K562 (cell line): ENCODE data around the gene KIF21A. TPM values are rescaled to one million over a fixed set of nuclear protein-coding genes. Genes with fewer than 3 reads are reported as not detected.

Experiments
- CEBPB ChIP-seq: fragments of 450-650 bp; IDR thresholded peaks from 2 replicates; pipeline ENCODE4 v1.6.1; 2016; ENCODE audit warnings: missing genetic modification characterization, missing compliant biosample characterization
- CHD7 ChIP-seq: fragments of 200-600 bp; sonication (generic); IDR thresholded peaks from one replicate; pipeline ENCODE4 v1.6.1; 2012; ENCODE audit warnings: mild to moderate bottlenecking, low read depth, low read length, inconsistent platforms
- CTBP1 ChIP-seq: fragments of 450-650 bp; IDR thresholded peaks from 2 replicates; pipeline ENCODE4 v1.6.1; 2016; ENCODE audit warnings: borderline replicate concordance
- DPF2 ChIP-seq: fragments of 450-650 bp; IDR thresholded peaks from 2 replicates; pipeline ENCODE4 v1.6.1; 2016
- EP400 ChIP-seq: fragments of 450-650 bp; IDR thresholded peaks from 2 replicates; pipeline ENCODE4 v1.6.1; 2017; ENCODE audit warnings: antibody characterized with exemption, mild to moderate bottlenecking, moderate library complexity
- JUND ChIP-seq, 2 experiments: IDR thresholded peaks; 2 replicates in 1 of 2; 3 replicates in 1 of 2; pipeline ENCODE4 v1.6.1; 2011; ENCODE audit warnings: borderline replicate concordance in 2 of 2, low read depth in 2 of 2, low read length in 2 of 2, improper control_type of control experiment in 1 of 2, missing biosample characterization in 1 of 2, missing genetic modification characterization in 1 of 2, missing genetic modification reagents in 1 of 2
- KLF16 ChIP-seq: IDR thresholded peaks from 2 replicates; pipeline ENCODE4 v1.6.1; 2016; ENCODE audit warnings: antibody characterized with exemption
- PRMT5 ChIP-seq: sonication (generic); formaldehyde crosslinking; IDR thresholded peaks from 2 replicates; pipeline ENCODE4 v1.5.0; 2020; ENCODE audit warnings: missing genetic modification reagents
- ZBTB34 ChIP-seq: fragments of 250-450 bp; sonication (Bioruptor Pico); IDR thresholded peaks from 2 replicates; pipeline ENCODE4 v1.8.0; 2021; ENCODE audit warnings: mild to moderate bottlenecking, moderate library complexity
- ZC3H4 ChIP-seq: sonication (generic); formaldehyde crosslinking; IDR thresholded peaks from 2 replicates; pipeline ENCODE4 v1.9.0; 2021; ENCODE audit warnings: missing genetic modification reagents, borderline replicate concordance
- ZNF124 ChIP-seq: sonication (generic); formaldehyde crosslinking; IDR thresholded peaks from 2 replicates; pipeline ENCODE4 v1.8.1; 2022; ENCODE audit warnings: missing genetic modification reagents
- ZNF3 ChIP-seq: fragments of 250-450 bp; sonication (Bioruptor Pico); IDR thresholded peaks from 2 replicates; pipeline ENCODE4 v1.5.0; 2021; ENCODE audit warnings: mild to moderate bottlenecking, moderate library complexity
- polyA plus RNA-seq, 8 experiments: library from polyadenylated mRNA; depleted of rRNA in 4 of 8; stranded (reverse) in 5 of 8; unstranded in 3 of 8; fragments of >200 nt; fragmentation: Nextera tagmentation in 2 of 8; fragmentation: Illumina TruSeq in 1 of 8; extraction: Ambion mirVana in 2 of 8; extraction: Trizol in 1 of 8; gene quantifications; 2 replicates each; pipeline versions ENCODE4 v1.2.1 to v1.2.3, GENCODE V29; 2011 to 2014; ENCODE audit warnings: inconsistent platforms in 1 of 8, missing spikeins in 1 of 8
- total RNA-seq, 7 experiments: library from RNA; depleted of rRNA in 6 of 7; stranded (reverse); fragments of >200 nt in 6 of 7; fragmentation: Illumina TruSeq in 2 of 7; extraction: Trizol in 2 of 7; gene quantifications; 2 replicates each; pipeline versions ENCODE4 v1.2.1 to v1.2.3, GENCODE V29; 2011 to 2021; ENCODE audit warnings: low replicate concordance in 1 of 7
- TF ChIP-seq, protein P1 (sequence below): fragments of 250-450 bp; sonication (Bioruptor Pico); IDR thresholded peaks from 2 replicates; pipeline ENCODE4 v1.4.0; 2020; ENCODE audit warnings: mild to moderate bottlenecking, moderate library complexity

The KIF21A gene
- total and polyA plus RNA-seq, 9 of the 15 experiments (the other 6 are each of a cell fraction or from before 2014, with no cell fraction given): 17.7 to 45.0 (median 30.3) TPM

DNA sequence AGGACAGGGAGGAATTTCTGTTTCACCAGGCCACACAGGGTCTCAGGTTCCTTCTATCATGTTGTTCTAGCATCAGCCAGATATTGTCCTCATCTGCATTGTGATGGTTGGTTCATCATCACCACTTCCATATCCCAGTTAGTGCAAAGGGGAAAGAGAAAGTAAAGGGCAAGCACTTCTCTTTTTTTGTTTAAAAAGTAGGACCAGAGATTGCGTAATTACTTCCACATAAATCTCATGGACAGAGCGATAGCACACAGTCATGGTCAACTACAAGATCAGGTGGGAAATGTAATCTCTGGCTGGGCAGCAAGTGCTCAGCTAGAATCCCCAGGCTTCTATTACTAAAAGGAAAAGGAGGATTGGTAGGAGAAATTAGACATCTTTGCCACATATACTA lies 155.1 kb downstream of the KIF21A start (continued):
- TF ChIP-seq, protein P1, sequence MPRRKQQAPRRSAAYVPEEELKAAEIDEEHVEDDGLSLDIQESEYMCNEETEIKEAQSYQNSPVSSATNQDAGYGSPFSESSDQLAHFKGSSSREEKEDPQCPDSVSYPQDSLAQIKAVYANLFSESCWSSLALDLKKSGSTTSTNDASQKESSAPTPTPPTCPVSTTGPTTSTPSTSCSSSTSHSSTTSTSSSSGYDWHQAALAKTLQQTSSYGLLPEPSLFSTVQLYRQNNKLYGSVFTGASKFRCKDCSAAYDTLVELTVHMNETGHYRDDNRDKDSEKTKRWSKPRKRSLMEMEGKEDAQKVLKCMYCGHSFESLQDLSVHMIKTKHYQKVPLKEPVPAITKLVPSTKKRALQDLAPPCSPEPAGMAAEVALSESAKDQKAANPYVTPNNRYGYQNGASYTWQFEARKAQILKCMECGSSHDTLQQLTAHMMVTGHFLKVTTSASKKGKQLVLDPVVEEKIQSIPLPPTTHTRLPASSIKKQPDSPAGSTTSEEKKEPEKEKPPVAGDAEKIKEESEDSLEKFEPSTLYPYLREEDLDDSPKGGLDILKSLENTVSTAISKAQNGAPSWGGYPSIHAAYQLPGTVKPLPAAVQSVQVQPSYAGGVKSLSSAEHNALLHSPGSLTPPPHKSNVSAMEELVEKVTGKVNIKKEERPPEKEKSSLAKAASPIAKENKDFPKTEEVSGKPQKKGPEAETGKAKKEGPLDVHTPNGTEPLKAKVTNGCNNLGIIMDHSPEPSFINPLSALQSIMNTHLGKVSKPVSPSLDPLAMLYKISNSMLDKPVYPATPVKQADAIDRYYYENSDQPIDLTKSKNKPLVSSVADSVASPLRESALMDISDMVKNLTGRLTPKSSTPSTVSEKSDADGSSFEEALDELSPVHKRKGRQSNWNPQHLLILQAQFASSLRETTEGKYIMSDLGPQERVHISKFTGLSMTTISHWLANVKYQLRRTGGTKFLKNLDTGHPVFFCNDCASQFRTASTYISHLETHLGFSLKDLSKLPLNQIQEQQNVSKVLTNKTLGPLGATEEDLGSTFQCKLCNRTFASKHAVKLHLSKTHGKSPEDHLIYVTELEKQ (CRISPR knock-in tag): no peak
- no peak for TF ChIP-seq ZC3H4 (CRISPR knock-in tag)
- TF ChIP-seq CTBP1: peak; percentile 57; the same call in 1 of the 2 replicates
- TF ChIP-seq ZNF3 (CRISPR knock-in tag): no peak
- no peak for TF ChIP-seq EP400
- TF ChIP-seq CEBPB: peak; percentile 99
- TF ChIP-seq ZBTB34 (CRISPR knock-in tag): no peak
- TF ChIP-seq KLF16: no peak
- TF ChIP-seq DPF2: no peak
- no peak for TF ChIP-seq CHD7
- no peak for TF ChIP-seq PRMT5 (CRISPR knock-in tag)
- 0 out of 2 replicates have a peak, but pooled peaks have one; percentile 22 for TF ChIP-seq JUND (IDR thresholded peaks at IDR 0.05; ENCODE audit: borderline replicate concordance, low read depth, low read length)
- peak; percentile 40; the same call in 1 of the 3 replicates for TF ChIP-seq JUND (tag; IDR thresholded peaks at IDR 0.05; ENCODE audit: borderline replicate concordance, low read depth, low read length)
- no peak for TF ChIP-seq ZNF124 (CRISPR knock-in tag)
- TF ChIP-seq, all 486 proteins: peak for 12
